GM18508 (cell line): ENCODE measurements around the gene TADA1.
"Not testable (repeated sequence)": the region's sequence is repeated elsewhere in the genome, so short reads cannot be mapped to it uniquely, and the experiment has no call there.

Source experiments
- ATAC-seq: cut with Tn5 transposase; IDR thresholded peaks from one replicate; pipeline ENCODE4 v1.9.1; 2021; ENCODE audit warnings: moderate number of reproducible peaks; ENCODE audit not compliant: insufficient read depth, unreplicated experiment

TADA1 gene

GRCh38 chr1:166899769-166900168 is 23.7 kb upstream of the TADA1 start:
- ATAC-seq: no peak

DNA sequence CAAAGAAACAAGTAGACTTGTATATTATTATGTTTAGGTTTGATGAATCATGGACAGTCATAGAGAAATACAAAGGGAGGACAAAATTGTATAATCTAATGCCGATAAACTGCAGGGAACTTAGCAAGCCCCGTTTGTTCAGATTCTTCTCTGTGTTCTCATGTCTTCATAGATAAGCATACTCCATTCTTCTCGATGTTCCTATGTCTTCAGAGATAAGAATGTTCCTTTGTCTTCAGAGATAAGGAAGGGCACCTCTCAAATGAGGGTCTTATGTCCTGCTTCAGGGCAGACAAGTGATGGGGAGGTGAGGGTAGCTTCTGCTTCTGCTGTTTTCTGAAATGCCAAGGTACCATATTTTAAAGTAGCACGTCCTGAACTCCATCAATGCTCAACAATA is 19.7 kb upstream of the TADA1 start:
- no peak for ATAC-seq

DNA sequence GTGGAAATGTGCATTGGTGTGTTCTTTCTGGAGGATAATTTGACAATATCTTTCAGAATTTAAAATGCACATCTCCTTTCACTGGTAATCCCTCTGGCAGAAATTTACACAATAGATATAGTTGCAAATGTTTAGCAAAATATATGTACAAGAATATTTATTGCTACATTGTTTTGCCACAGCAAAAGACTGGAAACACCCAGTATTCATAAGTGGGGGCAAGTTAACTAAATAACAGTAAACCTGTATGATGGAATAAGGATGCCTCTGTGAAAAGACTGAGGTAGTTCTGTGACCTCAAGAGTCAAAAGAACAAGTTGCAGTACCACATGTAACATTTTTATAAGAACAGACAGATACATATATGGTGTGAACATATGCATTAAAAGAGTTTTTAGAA is 13.7 kb upstream of the TADA1 start:
- ATAC-seq: no peak

DNA sequence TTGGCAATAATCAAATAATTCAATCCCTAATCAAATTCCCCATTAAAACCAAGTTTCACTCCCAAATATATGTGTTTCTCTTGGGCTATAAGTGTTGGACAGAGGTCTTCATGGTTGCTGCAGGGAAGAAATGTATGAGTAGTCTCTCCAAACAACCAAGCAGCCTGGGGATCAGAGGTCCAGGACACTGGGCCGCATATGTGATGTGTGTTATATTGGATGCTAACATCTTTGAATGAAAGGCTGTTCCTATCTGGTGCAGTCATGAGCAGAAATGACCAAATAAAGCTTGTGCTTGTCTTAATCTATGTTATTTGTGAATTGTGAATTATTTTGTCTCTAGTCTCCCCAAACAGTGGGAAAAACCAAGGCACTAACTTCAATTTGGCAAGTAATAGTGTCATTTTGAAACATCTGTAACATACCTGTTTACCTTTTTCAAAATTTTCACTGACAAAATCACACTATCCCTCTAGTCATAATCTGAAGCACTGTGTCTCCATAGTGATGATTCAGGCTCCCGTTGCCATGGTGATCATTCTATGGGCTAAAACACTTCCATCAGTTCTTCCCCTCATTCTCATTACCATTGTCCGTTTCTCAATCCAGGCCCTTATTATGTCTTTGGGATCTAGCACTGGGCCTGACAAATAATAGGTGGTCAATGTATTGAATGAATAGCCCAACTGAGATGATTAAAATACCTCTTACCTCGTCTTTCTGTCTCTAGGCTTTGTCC is 12.5 kb upstream of the TADA1 start:
- no peak for ATAC-seq

GRCh38 chr1:166884971-166885370 is 8.9 kb upstream of the TADA1 start:
- no peak for ATAC-seq

GRCh38 chr1:166884040-166884642 is 8.1 kb upstream of the TADA1 start:
- ATAC-seq: no peak

- no peak for ATAC-seq
Observed at GRCh38 chr1:166882893-166883292, 6.8 kb upstream of the TADA1 start.

GRCh38 chr1:166878173-166878917 is 2.3 kb upstream of the TADA1 start:
- not testable (repeated sequence) for ATAC-seq

- ATAC-seq: no peak
Observed at GRCh38 chr1:166876540-166876838, 425 bp upstream of the TADA1 start.

GRCh38 chr1:166875302-166875733 is 746 bp downstream of the TADA1 start:
- no peak for ATAC-seq

DNA sequence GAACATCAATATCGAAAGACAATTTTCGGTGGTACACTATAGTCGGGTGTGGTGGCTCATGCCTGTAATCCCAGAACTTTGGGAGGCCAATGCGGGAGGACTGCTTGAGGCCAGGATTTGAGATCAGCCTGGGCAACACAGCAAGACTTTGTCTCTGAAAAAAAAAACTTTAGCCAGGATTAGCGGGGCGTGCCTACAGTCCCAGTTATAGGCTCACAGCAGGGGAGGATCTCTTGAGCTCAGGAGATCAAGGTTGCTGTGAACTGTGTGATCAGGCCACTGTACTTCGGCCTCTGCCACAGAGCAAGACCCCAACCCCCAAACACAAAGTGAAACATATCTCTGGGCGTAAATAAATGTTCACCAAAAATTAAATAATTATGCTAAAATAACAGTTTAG is 1.6 kb downstream of the TADA1 start:
- no peak for ATAC-seq

- ATAC-seq: no peak
Observed at GRCh38 chr1:166870584-166870983, 5.5 kb downstream of the TADA1 start.

- ATAC-seq: no peak
Observed at GRCh38 chr1:166869318-166870099, 6.6 kb downstream of the TADA1 start.

DNA sequence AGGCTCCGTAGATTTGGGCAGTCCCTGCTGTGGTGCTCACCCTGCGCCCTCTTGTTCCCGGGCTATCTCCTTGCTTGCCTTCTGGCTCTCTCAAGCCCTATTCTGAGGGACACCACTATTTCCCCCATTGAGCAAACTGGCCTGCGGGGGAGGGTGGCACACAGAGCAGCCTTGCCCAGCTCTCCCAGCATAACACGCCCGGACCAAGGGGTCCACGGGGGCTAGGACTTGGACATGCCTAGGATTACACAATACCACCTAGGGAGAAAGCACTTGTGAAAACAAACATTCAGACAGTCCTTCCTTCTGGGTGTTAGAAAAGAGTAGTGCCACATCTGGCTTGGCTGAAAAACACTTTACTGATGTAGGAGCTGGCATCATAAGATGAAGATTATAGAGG is 7.4 kb downstream of the TADA1 start:
- ATAC-seq: no peak

- no peak for ATAC-seq
Observed at GRCh38 chr1:166865926-166866325, 10.1 kb downstream of the TADA1 start.

DNA sequence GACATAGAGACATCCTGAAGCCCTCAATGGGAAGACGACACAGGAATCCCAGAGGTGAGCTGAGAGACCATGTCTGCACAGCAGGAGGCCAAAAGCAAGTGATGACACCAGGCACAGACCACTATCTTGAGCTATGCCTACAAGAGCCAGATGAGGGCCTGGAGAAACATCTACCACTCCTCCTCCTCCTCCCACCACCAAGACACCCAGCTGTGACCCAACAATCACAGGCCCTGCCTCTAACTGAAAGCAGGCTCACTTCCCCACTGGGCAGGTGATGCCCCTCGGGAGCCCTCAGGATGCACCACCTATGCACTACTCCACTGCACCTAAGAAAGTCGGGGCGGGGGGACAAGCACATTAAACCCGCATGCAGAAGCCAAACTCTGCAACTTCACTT is 16.5 kb downstream of the TADA1 start:
- ATAC-seq: no peak

DNA sequence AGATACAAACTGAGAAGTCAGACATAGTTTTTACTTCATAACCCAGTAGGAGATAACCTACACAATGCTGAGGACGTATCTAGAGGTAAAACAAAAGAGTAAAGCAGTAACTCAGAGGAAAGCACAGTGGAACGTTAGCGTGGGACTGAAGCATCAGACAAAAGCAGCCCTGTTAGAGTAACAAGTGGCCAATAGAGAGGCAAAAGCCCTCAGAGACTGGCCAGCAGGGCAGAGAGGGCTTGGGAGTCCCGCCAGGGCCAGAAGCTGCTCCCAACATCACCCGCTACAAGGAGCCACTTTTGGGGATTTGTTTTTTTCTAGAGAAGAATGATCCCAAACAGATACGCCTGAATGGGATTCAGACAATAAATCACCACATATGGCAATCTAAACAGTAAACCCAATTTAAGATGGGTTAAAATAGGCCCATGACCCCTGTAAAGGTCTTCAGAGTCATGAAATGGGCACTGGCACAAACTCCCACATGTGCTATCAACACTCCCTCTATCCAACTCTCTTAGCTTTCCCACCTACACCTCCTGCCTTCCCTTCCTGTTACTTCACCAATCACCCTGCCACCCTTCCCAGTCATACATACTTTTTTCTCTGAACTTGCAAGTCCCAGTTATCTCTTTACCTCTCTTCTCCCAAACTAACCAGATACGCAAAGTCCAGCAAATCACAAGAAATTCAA is 17.2 kb downstream of the TADA1 start:
- no peak for ATAC-seq

- no peak for ATAC-seq
Observed at GRCh38 chr1:166857995-166858394, 18.1 kb downstream of the TADA1 start.

GRCh38 chr1:166855558-166855957 is 20.5 kb downstream of the TADA1 start:
- no peak for ATAC-seq

GRCh38 chr1:166852918-166853317 is 23.1 kb downstream of the TADA1 start:
- no peak for ATAC-seq
